ENCODE data around the gene RBP2.

The RBP2 gene

GRCh38 chr3:139477710-139478640, 1.7 kb upstream of the RBP2 start:
- Histone ChIP-seq H3K27me3 (ENCODE audit: control insufficient read depth, insufficient read depth, low read length) (no peaks in the 10 kb centered on the region), H3K27ac (no peak overlapping the region), H3K4me3 (ENCODE audit: low read depth, low read length) (no peak overlapping the region), H3K9ac (no peak overlapping the region), H3K4me1 (peaks cover 11% of the 10 kb centered on the region), H3K9me3 (ENCODE audit: control insufficient read depth, low read length) (no peaks in the 10 kb centered on the region), H3K79me2 (no peaks in the 10 kb centered on the region), H3K4me2 (ENCODE audit: low read length) (no peak overlapping the region), H2AFZ (peak overlapping the region; percentile 28), H3K36me3 (ENCODE audit: control insufficient read depth, insufficient read depth, low read length) (no peaks in the 10 kb centered on the region)
- TF ChIP-seq CTCF (IDR thresholded peaks at IDR 0.05), result no peak

- no peaks in the 10 kb centered on the region for H3K36me3 ChIP-seq (ENCODE audit: control insufficient read depth, insufficient read depth, low read length)
- peaks cover 20% of the 10 kb centered on the region for H3K4me1 ChIP-seq
- H3K27ac ChIP-seq, result peak overlapping the region; percentile 55
- peak overlapping the region; percentile 32 for H2AFZ ChIP-seq
- no peaks in the 10 kb centered on the region for H3K27me3 ChIP-seq (ENCODE audit: control insufficient read depth, insufficient read depth, low read length)
- no peak overlapping the region for H3K9ac ChIP-seq
- no peaks in the 10 kb centered on the region for H3K79me2 ChIP-seq
- no peak overlapping the region for H3K4me3 ChIP-seq (ENCODE audit: low read depth, low read length)
- no peak for TF ChIP-seq CTCF (IDR thresholded peaks at IDR 0.05)
- H3K4me2 ChIP-seq (ENCODE audit: low read length), result no peak overlapping the region
- H3K9me3 ChIP-seq (ENCODE audit: control insufficient read depth, low read length), result no peaks in the 10 kb centered on the region
Measured at GRCh38 chr3:139473155-139473771, 3.1 kb downstream of the RBP2 start.

- no peak overlapping the region for H3K9ac ChIP-seq
- peak overlapping the region; percentile 55 for H3K27ac ChIP-seq
- peak overlapping the region; percentile 32 for H2AFZ ChIP-seq
- no peak overlapping the region for H3K4me3 ChIP-seq (ENCODE audit: low read depth, low read length)
- peaks cover 14% of the 10 kb centered on the region for H3K4me1 ChIP-seq
- H3K9me3 ChIP-seq (ENCODE audit: control insufficient read depth, low read length), result no peaks in the 10 kb centered on the region
- H3K4me2 ChIP-seq (ENCODE audit: low read length), result no peak overlapping the region
- H3K27me3 ChIP-seq (ENCODE audit: control insufficient read depth, insufficient read depth, low read length), result no peaks in the 10 kb centered on the region
- H3K36me3 ChIP-seq (ENCODE audit: control insufficient read depth, insufficient read depth, low read length), result no peaks in the 10 kb centered on the region
- no peaks in the 10 kb centered on the region for H3K79me2 ChIP-seq
- no peak for TF ChIP-seq CTCF (IDR thresholded peaks at IDR 0.05)
Measured at GRCh38 chr3:139472380-139473010, 3.8 kb downstream of the RBP2 start.

- H3K79me2 ChIP-seq, result no peaks in the 10 kb centered on the region
- no peak for TF ChIP-seq CTCF (IDR thresholded peaks at IDR 0.05)
- no peak overlapping the region for H3K4me2 ChIP-seq (ENCODE audit: low read length)
- H3K4me1 ChIP-seq, result peaks cover 13% of the 10 kb centered on the region
- H3K27me3 ChIP-seq (ENCODE audit: control insufficient read depth, insufficient read depth, low read length), result no peaks in the 10 kb centered on the region
- H3K27ac ChIP-seq, result no peak overlapping the region
- no peaks in the 10 kb centered on the region for H3K36me3 ChIP-seq (ENCODE audit: control insufficient read depth, insufficient read depth, low read length)
- no peaks in the 10 kb centered on the region for H3K9me3 ChIP-seq (ENCODE audit: control insufficient read depth, low read length)
- no peak overlapping the region for H3K4me3 ChIP-seq (ENCODE audit: low read depth, low read length)
- no peak overlapping the region for H2AFZ ChIP-seq
- H3K9ac ChIP-seq, result no peak overlapping the region
Measured at GRCh38 chr3:139470199-139470598, 6.1 kb downstream of the RBP2 start.

All from parathyroid adenoma (tissue), 2 donors.